Caco-2 (cell line): ENCODE results near the gene DRD4. TPM values are rescaled to one million over a fixed set of nuclear protein-coding genes. Genes with fewer than 3 reads are reported as not detected.

ENCODE experiments used
- BruUV-seq: library from RNA; stranded (reverse); fragments of 400-500 nt; replicated peaks from 2 replicates; lab custom pipeline; 2021; lab: Mats Ljungman, UMichigan
- CTCF ChIA-PET: fragments of 300-600 bp; sonication (Branson Sonifier 250); formaldehyde crosslinking; loops from one replicate; lab custom pipeline; 2022; ENCODE audit warnings: antibody characterized with exemption; lab: Charles Lee
- POLR2A ChIA-PET: fragments of 300-600 bp; sonication (Branson Sonifier 250); formaldehyde crosslinking; loops from one replicate; lab custom pipeline; 2022; ENCODE audit warnings: antibody characterized with exemption; lab: Charles Lee
- DNase-seq, 2 experiments: peaks; one replicate each; pipeline versions ENCODE4 v3.0.0 to v3.0.0-alpha.2; 2020 to 2022
- H3K27me3 ChIP-seq: replicated peaks from 2 replicates; pipeline ENCODE4 v1.6.0; 2011; ENCODE audit warnings: low read length; ENCODE audit not compliant: control insufficient read depth, insufficient read depth
- H3K36me3 ChIP-seq: 2 replicates; pipeline ENCODE4 v1.5.1; 2011; ENCODE audit warnings: low read length; ENCODE audit not compliant: control insufficient read depth, insufficient read depth
- H3K4me1 ChIP-seq: fragments of 250-450 bp; sonication (Bioruptor Pico); 2 replicates; pipeline ENCODE4 v1.5.1; 2020; ENCODE audit warnings: mild to moderate bottlenecking
- H3K4me3 ChIP-seq: 2 replicates; pipeline ENCODE4 v1.5.1; 2011; ENCODE audit warnings: low read depth, mild to moderate bottlenecking, control low read depth, low read length
- H3K9me3 ChIP-seq: fragments of 250-450 bp; sonication (Bioruptor Pico); 2 replicates; pipeline ENCODE4 v1.5.1; 2020; ENCODE audit warnings: mild to moderate bottlenecking, moderate library complexity
- H3K27ac Mint-ChIP-seq: one replicate; pipeline ENCODE4 v1.8.0; 2022; ENCODE audit warnings: mixed read lengths; ENCODE audit not compliant: unreplicated experiment
- H3K27me3 Mint-ChIP-seq: one replicate; pipeline ENCODE4 v1.8.0; 2022; ENCODE audit warnings: mixed read lengths; ENCODE audit not compliant: insufficient read depth, unreplicated experiment
- H3K36me3 Mint-ChIP-seq: one replicate; pipeline ENCODE4 v1.8.0; 2022; ENCODE audit warnings: mild to moderate bottlenecking, mixed read lengths; ENCODE audit not compliant: insufficient read depth, unreplicated experiment
- H3K4me1 Mint-ChIP-seq: one replicate; pipeline ENCODE4 v1.8.0; 2022; ENCODE audit warnings: low read depth, mixed read lengths; ENCODE audit not compliant: unreplicated experiment
- H3K4me3 Mint-ChIP-seq: one replicate; pipeline ENCODE4 v1.8.0; 2022; ENCODE audit warnings: mild to moderate bottlenecking, moderate library complexity, mixed read lengths; ENCODE audit not compliant: unreplicated experiment
- H3K9me3 Mint-ChIP-seq: one replicate; pipeline ENCODE4 v1.8.0; 2022; ENCODE audit warnings: mixed read lengths; ENCODE audit not compliant: unreplicated experiment
- CTCF ChIP-seq, 2 experiments: fragments of 200-600 bp in 1 of 2; IDR thresholded peaks; 1 replicate in 1 of 2; 2 replicates in 1 of 2; pipeline versions ENCODE4 v1.5.1 to v1.8.0; 2011 to 2022; ENCODE audit warnings: antibody characterized with exemption in 1 of 2, control low read depth in 1 of 2, inconsistent platforms in 1 of 2, low read depth in 1 of 2, low read length in 1 of 2, mild to moderate bottlenecking in 1 of 2, moderate library complexity in 1 of 2; ENCODE audit not compliant: insufficient read depth in 1 of 2, severe bottlenecking in 1 of 2, unreplicated experiment in 1 of 2
- intact Hi-C: fragments of 100-400 bp; cut with micrococcal nuclease; formaldehyde crosslinking; loops from one replicate; pipeline ENCODE4 v1.10.0; 2022; ENCODE audit not compliant: unreplicated experiment
- total RNA-seq: library from RNA; stranded (reverse); gene quantifications from 2 replicates; pipeline ENCODE4 v1.2.3, GENCODE V29; 2022

Gene DRD4
- total RNA-seq, 1 experiment from 2014 or later, result 1.0 TPM

- peaks cover 7% of the 10 kb centered on the region for H3K36me3 ChIP-seq
- intact Hi-C loops, result no loop called here
These were observed 41.2 kb downstream of the DRD4 start for GRCh38 chr11:678297-678696.

GRCh38 chr11:679271-680207, 42.5 kb downstream of the DRD4 start:
- BruUV-seq, result no TSS peak
- Histone ChIP-seq H3K4me1 (no peaks in the 10 kb centered on the region), H3K36me3 (peaks cover 8% of the 10 kb centered on the region), H3K9me3 (no peaks in the 10 kb centered on the region), H3K4me3 (no peak overlapping the region), H3K27me3 (no peaks in the 10 kb centered on the region)
- no peak for TF ChIP-seq CTCF (IDR thresholded peaks at IDR 0.05; ENCODE audit: insufficient read depth in 1 of 2, low read depth in 1 of 2, low read length in 1 of 2, severe bottlenecking in 1 of 2, unreplicated experiment in 1 of 2)
- Mint-ChIP-seq H3K9me3 (no peaks in the 10 kb centered on the region), H3K4me1 (no peaks in the 10 kb centered on the region), H3K27me3 (no peaks in the 10 kb centered on the region), H3K27ac (no peak overlapping the region), H3K4me3 (no peak overlapping the region), H3K36me3 (peaks cover 75% of the 10 kb centered on the region)
- intact Hi-C loops, result no loop called here
- no peak for DNase-seq
- POLR2A ChIA-PET, result no interaction called here
- CTCF ChIA-PET, result interaction anchor here (1.1 kb wide), 1 partner anchor 17 kb away, joined by 3 read pairs; the partner anchor contains the start of gene TMEM80

More at GRCh38 chr11:678297-678696, 41.2 kb downstream of the DRD4 start:
- Mint-ChIP-seq H3K36me3 (peaks cover 75% of the 10 kb centered on the region), H3K27me3 (no peaks in the 10 kb centered on the region), H3K4me3 (no peak overlapping the region), H3K27ac (no peak overlapping the region), H3K9me3 (no peaks in the 10 kb centered on the region), H3K4me1 (no peaks in the 10 kb centered on the region)
- Histone ChIP-seq H3K9me3 (no peaks in the 10 kb centered on the region), H3K4me3 (no peak overlapping the region), H3K27me3 (no peaks in the 10 kb centered on the region), H3K4me1 (no peaks in the 10 kb centered on the region)
- DNase-seq, result no peak
- ChIA-PET POLR2A (no interaction called here), CTCF (no interaction called here)
- BruUV-seq, result no TSS peak
- no peak for TF ChIP-seq CTCF (IDR thresholded peaks at IDR 0.05; ENCODE audit: insufficient read depth in 1 of 2, low read depth in 1 of 2, low read length in 1 of 2, severe bottlenecking in 1 of 2, unreplicated experiment in 1 of 2)

GRCh38 chr11:680476-680875, 43.4 kb downstream of the DRD4 start:
- intact Hi-C loops, result no loop called here
- no TSS peak for BruUV-seq
- H3K4me3 ChIP-seq, result no peak overlapping the region
- Mint-ChIP-seq H3K4me1 (no peaks in the 10 kb centered on the region), H3K27ac (peak overlapping the region; percentile 39), H3K27me3 (no peaks in the 10 kb centered on the region), H3K36me3 (peaks cover 78% of the 10 kb centered on the region), H3K9me3 (no peaks in the 10 kb centered on the region), H3K4me3 (no peak overlapping the region)
- DNase-seq, result no peak
- TF ChIP-seq CTCF (IDR thresholded peaks at IDR 0.05; ENCODE audit: insufficient read depth in 1 of 2, low read depth in 1 of 2, low read length in 1 of 2, severe bottlenecking in 1 of 2, unreplicated experiment in 1 of 2), result no peak
- no peaks in the 10 kb centered on the region for H3K4me1 ChIP-seq
- ChIA-PET POLR2A (no interaction called here), CTCF (interaction anchor here (0.6 to 1.1 kb wide), 2 partner anchors 16 to 346 kb away, joined by 3 to 4 read pairs; partner anchors contain the start of gene TMEM80)
- H3K9me3 ChIP-seq, result no peaks in the 10 kb centered on the region
- H3K36me3 ChIP-seq, result peaks cover 10% of the 10 kb centered on the region
- H3K27me3 ChIP-seq, result no peaks in the 10 kb centered on the region
